Uterus (tissue), 4 donors: Measurements from ENCODE around the gene TOMM22. TPM values are rescaled to one million over a fixed set of nuclear protein-coding genes. Genes with fewer than 3 reads are reported as not detected.

Experiments
- DNase-seq, 2 donors: peaks; one replicate each; pipeline ENCODE4 v3.0.0-alpha.2; 2019 to 2020
- H3K27ac ChIP-seq, 2 donors: fragments of 200-600 bp; sonication (generic); 1 replicate in 1 of 2; 2 replicates in 1 of 2; pipeline ENCODE4 v1.5.1; 2016 to 2018
- H3K27me3 ChIP-seq, 2 donors: fragments of 200-600 bp; sonication (generic); one replicate each; pipeline ENCODE4 v1.5.1; 2018 to 2019; ENCODE audit warnings: control low read depth in 1 of 2
- H3K36me3 ChIP-seq, 2 donors: fragments of 200-600 bp; sonication (generic); one replicate each; pipeline ENCODE4 v1.5.1; 2019; ENCODE audit warnings: control low read depth in 1 of 2
- H3K4me1 ChIP-seq, 2 donors: fragments of 200-600 bp; sonication (generic); one replicate each; pipeline ENCODE4 v1.5.1; 2018 to 2019; ENCODE audit warnings: control low read depth in 1 of 2
- H3K4me3 ChIP-seq, 2 donors: fragments of 200-600 bp; sonication (generic); 1 replicate in 1 of 2; 2 replicates in 1 of 2; pipeline ENCODE4 v1.5.1; 2018 to 2019; ENCODE audit warnings: mild to moderate bottlenecking in 1 of 2
- H3K9me3 ChIP-seq, 2 donors: fragments of 200-600 bp; sonication (generic); one replicate each; pipeline ENCODE4 v1.5.1; 2019; ENCODE audit warnings: control low read depth in 1 of 2
- CTCF ChIP-seq, 4 experiments: fragments of 200-600 bp in 2 of 4; fragments of 450-650 bp in 2 of 4; sonication (generic) in 2 of 4; IDR thresholded peaks; one replicate each; pipeline ENCODE4 v1.5.1; 2016 to 2019; ENCODE audit warnings: antibody characterized with exemption in 4 of 4, mild to moderate bottlenecking in 2 of 4, moderate library complexity in 1 of 4
- POLR2A ChIP-seq, 2 donors: fragments of 450-650 bp; IDR thresholded peaks; one replicate each; pipeline ENCODE4 v1.6.1; 2016; ENCODE audit warnings: antibody characterized with exemption in 2 of 2, mild to moderate bottlenecking in 1 of 2, moderate library complexity in 1 of 2
- intact Hi-C: fragments of 100-400 bp; cut with DNase I; formaldehyde crosslinking; loops from one replicate; pipeline ENCODE4 v1.15.1; 2023; ENCODE audit warnings: low total_unique reads
- total RNA-seq, 4 donors: library from RNA; depleted of rRNA in 3 of 4; stranded (reverse); fragments of >200 nt in 3 of 4; gene quantifications; one replicate each; pipeline versions ENCODE4 v1.1.0 to v1.2.4, GENCODE V29; 2014 to 2023
- donor health status: DM: yes; HTN: yes; CAD: no.

Gene TOMM22
- total RNA-seq, 4 donors from 2014 or later, result 17.6 to 62.5 (median 48.4) TPM

- Histone ChIP-seq H3K4me3 (no peak overlapping the region), H3K36me3 (no peaks in the 10 kb centered on the region), H3K27ac (peak overlapping the region; percentile 62 to 67), H3K4me1 (no peaks in the 10 kb centered on the region), H3K9me3 (no peaks in the 10 kb centered on the region), H3K27me3 (no peaks in the 10 kb centered on the region)
- TF ChIP-seq CTCF (IDR thresholded peaks at IDR 0.05), result no peak
- no peak for TF ChIP-seq POLR2A (IDR thresholded peaks at IDR 0.05)
- peak; percentile 65 to 67 for DNase-seq
- intact Hi-C loops, result no loop called here
Observed at GRCh38 chr22:38733724-38734381, 52.1 kb downstream of the TOMM22 start.

GRCh38 chr22:38734421-38735100, 52.8 kb downstream of the TOMM22 start:
- H3K4me3 ChIP-seq, result no peak overlapping the region
- intact Hi-C loops, result no loop called here
- no peaks in the 10 kb centered on the region for H3K9me3 ChIP-seq
- no peaks in the 10 kb centered on the region for H3K4me1 ChIP-seq
- peak overlapping the region; percentile 62 to 67 for H3K27ac ChIP-seq
- no peaks in the 10 kb centered on the region for H3K36me3 ChIP-seq
- no peaks in the 10 kb centered on the region for H3K27me3 ChIP-seq
- no peak for TF ChIP-seq CTCF (IDR thresholded peaks at IDR 0.05)
- TF ChIP-seq POLR2A (IDR thresholded peaks at IDR 0.05), result no peak
- no peak for DNase-seq

Other genes starting within 250 kb of the TOMM22 start
- gene KCNJ4, start 226.8 kb upstream of the TOMM22 start, total RNA-seq, result 1 to 10 TPM in 1 of 4 donors, under 1 TPM in 1, not detected in 2; 0.21 to 1.1 TPM
- 10 to 100 TPM in 1 of 4 donors, 1 to 10 TPM in 1, under 1 TPM in 1, not detected in 1; 0.77 to 43.1 (median 4.7) TPM for gene KDELR3, start 213.9 kb upstream of the TOMM22 start, total RNA-seq
- 100 to 1,000 TPM; 441 to 971 (median 665) TPM for gene DDX17, start 175.6 kb upstream of the TOMM22 start, total RNA-seq
- 1 to 10 TPM in 2 of 4 donors, under 1 TPM in 1, not detected in 1; 0.26 to 8.4 (median 5.2) TPM for gene DMC1, start 111.8 kb upstream of the TOMM22 start, total RNA-seq
- 10 to 100 TPM in 1 of 4 donors, 1 to 10 TPM in 3; 1.5 to 10.4 (median 4.6) TPM for gene FAM227A, start 25.6 kb upstream of the TOMM22 start, total RNA-seq
- 10 to 100 TPM; 10.5 to 42.8 (median 28.6) TPM for gene CBY1, start 25.3 kb upstream of the TOMM22 start, total RNA-seq
- 10 to 100 TPM; 24.4 to 57.9 (median 40.2) TPM for gene JOSD1, start 19.0 kb downstream of the TOMM22 start, total RNA-seq
- gene GTPBP1, start 24.0 kb downstream of the TOMM22 start, total RNA-seq, result 10 to 100 TPM; 16.2 to 71.5 (median 56.1) TPM
- gene SUN2, start 74.0 kb downstream of the TOMM22 start, total RNA-seq, result 100 to 1,000 TPM; 118 to 285 (median 175) TPM
- 10 to 100 TPM in 2 of 4 donors, 1 to 10 TPM in 2; 3.1 to 23.4 (median 8.3) TPM for gene DNAL4, start 112.2 kb downstream of the TOMM22 start, total RNA-seq
- 10 to 100 TPM in 2 of 4 donors, 1 to 10 TPM in 2; 1.8 to 24.1 (median 10.0) TPM for gene NPTXR, start 162.1 kb downstream of the TOMM22 start, total RNA-seq
- gene CBX6, start 190.3 kb downstream of the TOMM22 start, total RNA-seq, result 100 to 1,000 TPM in 1 of 4 donors, 10 to 100 TPM in 3; 11.0 to 145 (median 56.4) TPM